GM06990 (cell line): ENCODE data around the gene AGPAT1.

Experiments
- DNase-seq: peaks from one replicate; pipeline ENCODE4 v3.0.0-alpha.2; 2011; ENCODE audit not compliant: insufficient read length; ENCODE audit errors: extremely low read depth
- H3K27me3 ChIP-seq: replicated peaks from 2 replicates; pipeline ENCODE4 v1.6.0; 2011; ENCODE audit warnings: low read length; ENCODE audit not compliant: control insufficient read depth, insufficient read depth
- H3K36me3 ChIP-seq: 2 replicates; pipeline ENCODE4 v1.5.1; 2011; ENCODE audit warnings: low read length; ENCODE audit not compliant: control insufficient read depth, insufficient read depth
- H3K4me3 ChIP-seq: replicated peaks from 2 replicates; pipeline ENCODE4 v1.5.1; 2011; ENCODE audit warnings: low read depth, mild to moderate bottlenecking, control low read depth, low read length
- TF ChIP-seq, protein P1 (sequence below): IDR thresholded peaks from 2 replicates; pipeline ENCODE4 v1.5.1; 2011; ENCODE audit warnings: low read length, control low read depth, mild to moderate bottlenecking, inconsistent platforms; ENCODE audit not compliant: insufficient read depth, poor library complexity, severe bottlenecking

Gene AGPAT1

DNA sequence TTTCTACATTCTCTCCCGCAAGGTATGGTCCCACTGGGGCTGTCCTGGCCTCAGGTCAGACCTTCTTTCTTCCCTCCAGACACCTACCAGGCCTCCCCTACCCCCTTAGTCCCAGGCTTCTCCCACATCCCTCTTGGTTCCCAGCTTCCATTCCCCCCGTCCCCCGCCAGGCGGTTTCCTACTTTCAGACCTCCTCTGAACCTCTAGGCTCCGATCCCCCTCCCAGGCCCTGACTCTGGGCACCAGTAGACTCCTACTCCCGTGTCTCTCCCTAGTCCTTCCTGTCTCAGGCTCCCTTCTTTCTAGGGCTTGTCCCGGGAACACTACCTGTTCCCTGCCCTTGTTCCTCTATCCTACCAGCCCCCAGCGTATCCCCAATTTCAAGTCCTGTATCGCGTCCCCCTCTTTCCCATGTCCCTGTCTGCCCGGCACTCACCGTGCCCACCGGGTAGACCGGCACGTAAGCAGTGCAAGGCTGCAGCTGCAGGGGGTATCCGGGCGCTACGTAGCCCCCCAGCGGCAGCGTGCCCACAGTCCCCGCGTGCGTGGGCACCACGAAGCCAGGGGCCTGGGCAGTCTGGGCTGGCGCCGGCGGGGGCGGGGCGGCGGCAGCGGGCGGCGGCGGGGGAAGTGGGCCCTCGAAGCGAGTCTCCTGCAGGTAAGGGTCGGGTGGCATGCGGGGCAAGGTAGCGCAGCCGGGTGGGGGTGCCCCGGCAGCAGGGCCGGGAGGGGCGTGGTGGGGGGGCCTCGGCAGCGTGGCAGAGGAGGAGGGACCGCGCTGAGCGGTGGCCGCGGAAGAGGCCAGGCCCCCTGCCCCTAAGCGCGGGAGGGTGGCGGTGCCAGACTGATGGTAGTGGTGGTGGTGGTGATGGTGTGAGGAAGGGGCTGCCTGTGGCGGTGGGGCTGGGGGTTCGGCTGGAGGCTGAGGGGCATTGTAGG is 25.7 kb downstream of the AGPAT1 start:
- H3K4me3 ChIP-seq = no peak overlapping the region
- no peaks in the 10 kb centered on the region for H3K36me3 ChIP-seq
- peaks cover 1% of the 10 kb centered on the region for H3K27me3 ChIP-seq
- DNase-seq = no peak
- TF ChIP-seq, protein P1, sequence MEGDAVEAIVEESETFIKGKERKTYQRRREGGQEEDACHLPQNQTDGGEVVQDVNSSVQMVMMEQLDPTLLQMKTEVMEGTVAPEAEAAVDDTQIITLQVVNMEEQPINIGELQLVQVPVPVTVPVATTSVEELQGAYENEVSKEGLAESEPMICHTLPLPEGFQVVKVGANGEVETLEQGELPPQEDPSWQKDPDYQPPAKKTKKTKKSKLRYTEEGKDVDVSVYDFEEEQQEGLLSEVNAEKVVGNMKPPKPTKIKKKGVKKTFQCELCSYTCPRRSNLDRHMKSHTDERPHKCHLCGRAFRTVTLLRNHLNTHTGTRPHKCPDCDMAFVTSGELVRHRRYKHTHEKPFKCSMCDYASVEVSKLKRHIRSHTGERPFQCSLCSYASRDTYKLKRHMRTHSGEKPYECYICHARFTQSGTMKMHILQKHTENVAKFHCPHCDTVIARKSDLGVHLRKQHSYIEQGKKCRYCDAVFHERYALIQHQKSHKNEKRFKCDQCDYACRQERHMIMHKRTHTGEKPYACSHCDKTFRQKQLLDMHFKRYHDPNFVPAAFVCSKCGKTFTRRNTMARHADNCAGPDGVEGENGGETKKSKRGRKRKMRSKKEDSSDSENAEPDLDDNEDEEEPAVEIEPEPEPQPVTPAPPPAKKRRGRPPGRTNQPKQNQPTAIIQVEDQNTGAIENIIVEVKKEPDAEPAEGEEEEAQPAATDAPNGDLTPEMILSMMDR = no peak

- no peak overlapping the region for H3K4me3 ChIP-seq
- TF ChIP-seq, protein P1 = no peak
- no peaks in the 10 kb centered on the region for H3K36me3 ChIP-seq
- peaks cover 1% of the 10 kb centered on the region for H3K27me3 ChIP-seq
- DNase-seq = no peak
Measured at GRCh38 chr6:32149092-32149755, 26.7 kb downstream of the AGPAT1 start.

DNA sequence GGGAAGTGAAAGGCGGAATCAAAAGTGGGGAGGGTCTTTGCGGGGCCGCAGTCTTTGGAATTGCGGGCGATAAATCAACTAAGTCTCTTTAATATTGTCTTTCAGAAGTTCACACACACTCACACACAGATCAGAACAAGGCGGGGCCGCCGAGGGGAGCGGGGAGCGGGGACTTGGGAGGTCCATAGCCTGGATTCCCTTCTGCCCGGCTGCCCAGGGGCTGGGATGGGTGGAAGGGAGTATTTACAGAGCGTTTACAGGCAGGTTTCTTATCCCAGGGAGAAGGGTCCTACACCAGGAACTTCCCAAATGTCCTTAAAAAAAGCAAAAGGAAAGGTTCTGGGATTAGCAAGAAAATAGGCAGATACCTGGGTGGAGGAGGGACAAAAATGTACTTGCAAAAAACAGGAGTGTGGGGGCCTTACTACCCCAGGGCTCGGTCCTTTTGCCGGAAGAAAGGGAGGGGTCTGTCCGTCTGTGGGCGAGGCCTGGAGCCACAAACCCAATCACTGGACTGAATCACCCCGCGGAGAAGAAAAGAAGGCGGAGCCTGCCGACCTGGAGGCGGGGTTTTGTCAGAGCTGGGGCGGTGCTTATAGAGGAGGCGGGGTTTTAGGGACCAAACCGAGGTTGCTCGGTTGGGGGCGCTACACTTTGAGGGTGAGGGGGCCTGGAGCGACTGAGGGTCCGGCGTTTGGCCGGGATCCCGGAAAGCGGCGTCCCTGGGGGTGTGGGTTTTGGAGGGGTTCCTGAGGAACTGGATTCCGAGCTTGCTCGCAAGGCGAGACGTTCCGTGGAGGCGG is 27.4 kb downstream of the AGPAT1 start:
- no peak for DNase-seq
- Histone ChIP-seq H3K4me3 (no peak overlapping the region), H3K36me3 (no peaks in the 10 kb centered on the region), H3K27me3 (peaks cover 1% of the 10 kb centered on the region)
- TF ChIP-seq, protein P1 = peak; percentile 6

DNA sequence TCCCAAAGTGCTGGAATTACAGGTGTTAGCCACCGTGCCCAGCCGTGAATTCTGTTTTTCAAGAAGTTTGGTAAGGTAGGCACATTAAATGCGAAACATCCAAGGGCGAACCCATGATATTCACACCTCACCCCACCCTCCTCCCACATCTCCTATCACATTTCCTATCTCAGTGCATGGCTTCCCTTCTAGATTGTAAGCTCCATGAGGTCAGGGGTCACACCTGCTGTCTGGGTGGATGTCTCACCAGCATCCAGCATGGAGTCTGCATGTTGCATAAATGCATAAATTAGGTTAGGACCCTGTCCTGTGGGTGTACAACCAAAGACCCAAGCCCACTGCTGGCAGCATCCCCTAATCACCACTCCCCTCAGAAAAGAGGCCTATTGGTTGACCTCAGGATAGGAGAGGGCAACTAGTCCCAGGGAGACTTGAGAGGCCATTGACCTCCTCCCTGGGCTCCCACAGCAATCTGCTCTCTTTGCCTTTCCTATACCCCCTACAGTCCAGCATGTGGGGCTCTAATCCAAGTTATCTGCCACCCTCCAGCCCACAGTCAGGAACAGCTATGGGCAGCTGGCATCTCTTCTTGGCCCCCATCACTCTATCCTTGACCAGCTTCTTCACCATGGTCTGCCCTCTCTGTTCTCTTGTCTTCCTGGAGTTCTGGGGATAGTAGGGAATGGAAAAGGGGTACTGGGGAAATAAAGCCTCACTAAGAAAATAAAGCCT is 28.3 kb downstream of the AGPAT1 start:
- Histone ChIP-seq H3K36me3 (no peaks in the 10 kb centered on the region), H3K27me3 (peaks cover 1% of the 10 kb centered on the region), H3K4me3 (no peak overlapping the region)
- TF ChIP-seq, protein P1 = no peak
- DNase-seq = no peak

DNA sequence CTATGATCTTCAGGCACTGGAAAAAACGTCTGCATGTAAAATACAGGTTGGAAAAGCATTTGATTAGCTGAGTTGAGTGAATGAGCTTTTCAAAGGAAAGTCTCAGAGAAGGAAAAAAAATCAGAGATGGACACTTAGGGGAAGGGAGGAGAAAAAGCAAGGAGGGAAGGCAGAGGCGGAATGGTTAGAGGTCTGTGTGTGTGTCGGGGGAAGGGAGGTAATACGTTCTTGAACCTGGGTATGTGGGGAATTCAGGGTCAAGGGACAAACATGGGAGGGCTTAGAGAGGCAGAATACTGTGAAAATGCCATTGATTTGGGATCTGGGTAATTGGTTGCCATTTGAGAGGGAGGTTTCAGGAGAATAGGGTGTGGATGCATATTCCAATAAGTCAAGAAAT is 29.2 kb downstream of the AGPAT1 start:
- TF ChIP-seq, protein P1 = no peak
- no peak overlapping the region for H3K4me3 ChIP-seq

More for the DNA sequence above, 29.2 kb downstream of the AGPAT1 start:
- Histone ChIP-seq H3K36me3 (no peaks in the 10 kb centered on the region), H3K27me3 (peaks cover 1% of the 10 kb centered on the region)
- DNase-seq = no peak
